Measurements from ENCODE around the gene PRTFDC1. TPM values are rescaled to one million over a fixed set of nuclear protein-coding genes. Genes with fewer than 3 reads are reported as not detected.

The PRTFDC1 gene
- total and polyA plus RNA-seq, 2 experiments from 2014 or later, result 16.0 to 22.0 TPM

GRCh38 chr10:24992512-24993133, 40.2 kb upstream of the PRTFDC1 start:
- no peaks in the 10 kb centered on the region for H3K79me2 ChIP-seq (ENCODE audit: insufficient read depth)
- H3K9ac ChIP-seq, result no peak overlapping the region
- no peaks in the 10 kb centered on the region for H3F3A ChIP-seq (ENCODE audit: insufficient read depth)
- no peaks in the 10 kb centered on the region for H3K9me2 ChIP-seq (ENCODE audit: insufficient read depth)
- no peaks in the 10 kb centered on the region for H3K9me3 ChIP-seq (ENCODE audit: low read depth)
- no peaks in the 10 kb centered on the region for H3K27me3 ChIP-seq (replicated peaks; ENCODE audit: insufficient read depth)
- H3K36me3 ChIP-seq (ENCODE audit: low read depth), result no peaks in the 10 kb centered on the region
- 88 to 100% methylated on average over 3 of the region's 3 CpGs for WGBS, 2 experiments (ENCODE audit: low coverage in 1 of 2, low lambda C conversion rate in 2 of 2, missing lambda C conversion rate in 2 of 2)
- in situ Hi-C loops (cut with MboI), result no loop called here
- H3K27ac ChIP-seq, result no peak overlapping the region
- H3K4me2 ChIP-seq (ENCODE audit: unreplicated experiment), result no peak overlapping the region
- no peak overlapping the region for H2AFZ ChIP-seq
- no peaks in the 10 kb centered on the region for H3K4me1 ChIP-seq (ENCODE audit: insufficient read depth)
- no peak for DNase-seq
- no peaks in the 10 kb centered on the region for H4K20me1 ChIP-seq (ENCODE audit: insufficient read depth)
- H3K4me3 ChIP-seq, result no peak overlapping the region
- TF ChIP-seq EZH2phosphoT487 (IDR thresholded peaks at IDR 0.05; ENCODE audit: insufficient read depth, low read depth), result no peak
- TF ChIP-seq EZH2 (IDR thresholded peaks at IDR 0.05; ENCODE audit: insufficient read depth, poor library complexity, severe bottlenecking), result no peak

DNA sequence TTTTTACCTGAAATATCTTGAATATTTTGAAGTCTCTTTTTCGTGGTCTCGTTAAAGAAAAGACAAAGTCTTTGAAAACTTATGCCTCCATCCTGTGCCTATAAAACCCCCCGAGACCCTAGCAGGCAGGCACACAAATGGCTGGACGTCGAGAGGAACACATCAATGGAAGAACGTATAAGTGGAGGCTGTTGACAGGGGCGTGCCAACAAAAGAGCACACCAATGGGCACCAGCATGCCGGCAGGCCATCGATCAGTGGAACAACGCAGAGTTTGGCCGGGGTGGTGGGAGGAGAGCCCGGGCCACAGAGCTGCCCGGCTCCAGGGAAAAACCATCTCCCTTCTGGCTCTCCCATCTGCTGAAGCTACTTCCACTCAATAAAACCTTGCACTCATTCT, 38.9 kb upstream of the PRTFDC1 start:
- DNase-seq, result no peak
- Histone ChIP-seq H3K36me3 (ENCODE audit: low read depth) (no peaks in the 10 kb centered on the region), H3F3A (ENCODE audit: insufficient read depth) (no peaks in the 10 kb centered on the region), H3K9me3 (ENCODE audit: low read depth) (no peaks in the 10 kb centered on the region), H3K4me2 (ENCODE audit: unreplicated experiment) (no peak overlapping the region), H3K9ac (no peak overlapping the region), H3K79me2 (ENCODE audit: insufficient read depth) (no peaks in the 10 kb centered on the region), H3K27me3 (replicated peaks; ENCODE audit: insufficient read depth) (no peaks in the 10 kb centered on the region), H4K20me1 (ENCODE audit: insufficient read depth) (no peaks in the 10 kb centered on the region), H2AFZ (no peak overlapping the region), H3K4me3 (no peak overlapping the region), H3K9me2 (ENCODE audit: insufficient read depth) (no peaks in the 10 kb centered on the region), H3K27ac (no peak overlapping the region), H3K4me1 (ENCODE audit: insufficient read depth) (no peaks in the 10 kb centered on the region)
- no peak for TF ChIP-seq EZH2phosphoT487 (IDR thresholded peaks at IDR 0.05; ENCODE audit: insufficient read depth, low read depth)
- TF ChIP-seq EZH2 (IDR thresholded peaks at IDR 0.05; ENCODE audit: insufficient read depth, poor library complexity, severe bottlenecking), result no peak
- in situ Hi-C loops (cut with MboI), result no loop called here
- WGBS, 2 experiments (ENCODE audit: low coverage in 1 of 2, low lambda C conversion rate in 2 of 2, missing lambda C conversion rate in 2 of 2), result 84 to 89% methylated on average over 13 of the region's 13 CpGs

DNA sequence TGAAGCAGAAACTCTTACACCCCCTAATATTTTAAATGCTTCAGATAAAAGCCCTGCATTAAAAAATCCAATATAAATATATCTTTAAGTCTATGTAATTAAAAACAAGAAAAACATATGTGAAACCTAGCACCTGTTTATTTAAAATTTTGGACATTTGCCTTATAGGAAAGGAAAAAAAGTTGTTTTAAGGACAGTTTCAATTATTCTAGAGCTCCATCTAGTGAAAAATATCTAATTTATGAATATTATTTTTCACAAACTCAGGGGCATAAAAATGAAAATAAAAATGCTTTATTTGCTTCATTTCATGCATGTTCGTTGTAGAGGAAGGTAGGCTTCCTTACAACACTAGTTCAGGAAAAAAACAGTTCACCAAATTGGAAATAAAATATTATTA, 37.5 kb upstream of the PRTFDC1 start:
- Histone ChIP-seq H3K79me2 (ENCODE audit: insufficient read depth) (no peaks in the 10 kb centered on the region), H2AFZ (no peak overlapping the region), H3K4me1 (ENCODE audit: insufficient read depth) (peaks cover 3% of the 10 kb centered on the region), H3K27me3 (replicated peaks; ENCODE audit: insufficient read depth) (no peaks in the 10 kb centered on the region), H3K9me3 (ENCODE audit: low read depth) (no peaks in the 10 kb centered on the region), H3K4me2 (ENCODE audit: unreplicated experiment) (no peak overlapping the region), H3F3A (ENCODE audit: insufficient read depth) (peaks cover 5% of the 10 kb centered on the region; the same call in 1 of the 2 replicates), H3K36me3 (ENCODE audit: low read depth) (no peaks in the 10 kb centered on the region), H3K9me2 (ENCODE audit: insufficient read depth) (no peaks in the 10 kb centered on the region), H3K27ac (no peak overlapping the region), H3K9ac (no peak overlapping the region), H3K4me3 (no peak overlapping the region), H4K20me1 (ENCODE audit: insufficient read depth) (no peaks in the 10 kb centered on the region)
- in situ Hi-C loops (cut with MboI), result no loop called here
- WGBS, 2 experiments (ENCODE audit: low coverage in 1 of 2, low lambda C conversion rate in 2 of 2, missing lambda C conversion rate in 2 of 2), result 3 to 10% methylated on average over 1 of the region's 1 CpG
- DNase-seq, result peak; percentile 29
- TF ChIP-seq EZH2phosphoT487 (IDR thresholded peaks at IDR 0.05; ENCODE audit: insufficient read depth, low read depth), result no peak
- TF ChIP-seq EZH2 (IDR thresholded peaks at IDR 0.05; ENCODE audit: insufficient read depth, poor library complexity, severe bottlenecking), result no peak

GRCh38 chr10:24988831-24989640, 36.6 kb upstream of the PRTFDC1 start:
- no peak for TF ChIP-seq EZH2phosphoT487 (IDR thresholded peaks at IDR 0.05; ENCODE audit: insufficient read depth, low read depth)
- TF ChIP-seq EZH2 (IDR thresholded peaks at IDR 0.05; ENCODE audit: insufficient read depth, poor library complexity, severe bottlenecking), result no peak
- no peaks in the 10 kb centered on the region for H3K9me3 ChIP-seq (ENCODE audit: low read depth)
- no peak overlapping the region for H3K9ac ChIP-seq
- no peak overlapping the region for H3K27ac ChIP-seq
- no peak overlapping the region for H3K4me3 ChIP-seq
- no peaks in the 10 kb centered on the region for H3K9me2 ChIP-seq (ENCODE audit: insufficient read depth)
- no peak overlapping the region for H3K4me2 ChIP-seq (ENCODE audit: unreplicated experiment)
- H3K27me3 ChIP-seq (replicated peaks; ENCODE audit: insufficient read depth), result no peaks in the 10 kb centered on the region
- H3F3A ChIP-seq (ENCODE audit: insufficient read depth), result peaks cover 13% of the 10 kb centered on the region
- H3K36me3 ChIP-seq (ENCODE audit: low read depth), result no peaks in the 10 kb centered on the region
- in situ Hi-C loops (cut with MboI), result no loop called here
- peaks cover 12% of the 10 kb centered on the region for H3K4me1 ChIP-seq (ENCODE audit: insufficient read depth)
- no peaks in the 10 kb centered on the region for H3K79me2 ChIP-seq (ENCODE audit: insufficient read depth)
- H2AFZ ChIP-seq, result no peak overlapping the region
- DNase-seq, result no peak
- no peaks in the 10 kb centered on the region for H4K20me1 ChIP-seq (ENCODE audit: insufficient read depth)
- 82 to 83% methylated on average over 12 of the region's 12 CpGs for WGBS, 2 experiments (ENCODE audit: low coverage in 1 of 2, low lambda C conversion rate in 2 of 2, missing lambda C conversion rate in 2 of 2)
